Effector CD4-positive, alpha-beta T cell (primary cell): ENCODE measurements around the gene TPCN2.

Experiments
- DNase-seq: peaks from one replicate; pipeline ENCODE4 v3.0.0-alpha.2; 2020

Gene TPCN2

GRCh38 chr11:69040051-69040450, 8.7 kb upstream of the TPCN2 start:
- DNase-seq, result no peak

GRCh38 chr11:69040581-69041260, 8.0 kb upstream of the TPCN2 start:
- DNase-seq, result no peak

GRCh38 chr11:69041516-69041915, 7.2 kb upstream of the TPCN2 start:
- no peak for DNase-seq

- no peak for DNase-seq
These were observed 4.4 kb upstream of the TPCN2 start for GRCh38 chr11:69044111-69045013.

GRCh38 chr11:69048031-69048693, 570 bp upstream of the TPCN2 start:
- DNase-seq, result no peak

- no peak for DNase-seq
These were observed 747 bp downstream of the TPCN2 start for GRCh38 chr11:69049490-69049867.

- DNase-seq, result no peak
These were observed 2.1 kb downstream of the TPCN2 start for GRCh38 chr11:69050592-69051380.

GRCh38 chr11:69051381-69052342, 2.9 kb downstream of the TPCN2 start:
- DNase-seq, result no peak

DNA sequence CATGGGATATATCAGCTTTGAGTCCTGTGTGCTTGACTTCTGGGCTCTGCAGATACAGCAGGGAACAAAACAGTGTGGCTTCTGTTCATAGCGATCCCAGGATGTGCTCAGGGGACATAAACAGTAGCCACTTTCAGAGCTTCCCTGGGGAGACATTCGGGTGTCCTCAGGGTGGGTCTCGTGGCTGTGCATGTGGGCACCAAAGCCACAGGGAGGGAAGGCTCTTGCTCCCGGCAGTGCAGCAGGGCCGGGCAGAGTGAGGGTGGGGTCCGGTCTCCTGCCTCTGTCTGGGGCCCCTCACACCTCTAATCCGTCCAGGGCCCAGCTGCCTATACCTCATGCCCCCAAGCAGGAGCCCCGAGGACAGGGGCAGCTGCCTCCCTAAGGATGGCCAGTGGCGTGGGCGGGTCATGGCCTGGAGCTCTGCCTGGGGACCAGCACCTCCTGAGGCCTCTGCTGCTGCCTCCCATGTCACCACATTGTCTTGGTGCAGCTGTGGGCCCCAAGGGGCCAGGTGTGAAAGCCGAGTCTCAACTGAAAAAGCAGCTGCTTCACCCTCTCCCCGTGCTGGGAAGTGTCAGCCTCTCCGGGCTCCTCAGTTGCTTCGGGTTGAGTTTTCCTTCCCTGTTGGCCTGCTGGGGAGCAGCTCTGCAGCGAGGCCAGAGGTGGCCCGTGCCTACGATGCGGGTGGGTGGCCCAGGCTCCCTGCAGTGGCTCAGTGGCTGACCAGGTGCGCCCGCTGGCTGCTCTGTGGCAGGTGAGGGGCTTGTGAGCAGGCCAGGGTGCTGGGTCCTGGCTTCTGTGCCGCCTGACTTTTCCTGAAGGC, 3.8 kb downstream of the TPCN2 start:
- no peak for DNase-seq

DNA sequence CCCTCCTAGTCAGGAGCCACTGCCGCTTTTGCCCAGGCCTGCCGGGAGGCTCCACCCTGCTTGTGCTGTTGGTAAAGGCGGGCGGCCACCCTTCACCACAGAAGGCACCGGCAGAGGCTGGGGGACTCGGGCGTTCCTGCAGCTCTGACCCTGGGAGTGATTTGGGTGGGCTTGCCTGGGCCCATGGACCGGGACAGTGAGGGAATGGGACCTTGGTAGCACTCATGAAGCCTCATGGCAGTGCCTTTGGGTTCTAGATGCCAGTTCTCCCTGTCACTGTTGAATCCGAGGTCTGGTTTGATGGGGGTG, 4.4 kb downstream of the TPCN2 start:
- no peak for DNase-seq

DNA sequence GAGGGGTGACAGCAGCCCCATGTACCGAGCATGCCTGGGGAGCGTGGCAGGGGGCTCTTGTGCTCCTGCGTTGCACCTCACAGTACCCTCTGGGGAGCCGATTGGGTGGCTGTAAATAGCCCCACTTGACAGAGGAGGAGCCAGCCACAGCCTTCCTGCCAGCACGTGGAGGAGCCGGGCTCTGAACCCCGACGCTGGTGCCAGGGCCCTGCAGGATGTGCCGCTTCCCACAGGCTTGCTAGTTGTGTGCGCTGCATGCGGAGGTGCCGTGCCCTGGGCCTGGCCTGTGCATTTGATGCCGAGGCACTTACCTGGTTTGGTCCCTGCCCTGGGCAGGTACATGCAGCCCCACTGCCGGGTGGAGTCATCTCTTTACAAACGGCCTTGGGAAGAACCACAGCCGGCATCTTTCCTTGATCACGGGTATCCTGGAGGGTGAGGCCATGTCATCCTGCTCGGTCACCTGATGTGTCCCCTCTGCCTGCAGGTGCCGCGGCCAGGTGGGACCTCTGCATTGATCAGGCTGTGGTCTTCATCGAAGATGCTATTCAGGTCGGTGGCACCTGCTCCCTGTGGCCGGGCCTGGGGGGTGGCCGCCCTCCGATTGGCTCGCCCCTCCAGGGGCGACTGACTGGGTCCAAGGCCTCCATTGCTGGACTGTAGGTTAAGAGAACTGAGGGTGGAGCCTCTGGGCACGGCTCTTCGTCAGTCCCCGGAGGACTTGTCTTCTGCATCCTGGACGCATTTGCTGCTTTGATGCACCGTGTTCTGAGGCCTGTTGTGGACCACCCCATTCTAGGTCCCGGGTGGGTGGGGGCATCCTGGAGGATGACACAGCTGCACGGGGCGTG, 5.0 kb downstream of the TPCN2 start:
- no peak for DNase-seq

DNA sequence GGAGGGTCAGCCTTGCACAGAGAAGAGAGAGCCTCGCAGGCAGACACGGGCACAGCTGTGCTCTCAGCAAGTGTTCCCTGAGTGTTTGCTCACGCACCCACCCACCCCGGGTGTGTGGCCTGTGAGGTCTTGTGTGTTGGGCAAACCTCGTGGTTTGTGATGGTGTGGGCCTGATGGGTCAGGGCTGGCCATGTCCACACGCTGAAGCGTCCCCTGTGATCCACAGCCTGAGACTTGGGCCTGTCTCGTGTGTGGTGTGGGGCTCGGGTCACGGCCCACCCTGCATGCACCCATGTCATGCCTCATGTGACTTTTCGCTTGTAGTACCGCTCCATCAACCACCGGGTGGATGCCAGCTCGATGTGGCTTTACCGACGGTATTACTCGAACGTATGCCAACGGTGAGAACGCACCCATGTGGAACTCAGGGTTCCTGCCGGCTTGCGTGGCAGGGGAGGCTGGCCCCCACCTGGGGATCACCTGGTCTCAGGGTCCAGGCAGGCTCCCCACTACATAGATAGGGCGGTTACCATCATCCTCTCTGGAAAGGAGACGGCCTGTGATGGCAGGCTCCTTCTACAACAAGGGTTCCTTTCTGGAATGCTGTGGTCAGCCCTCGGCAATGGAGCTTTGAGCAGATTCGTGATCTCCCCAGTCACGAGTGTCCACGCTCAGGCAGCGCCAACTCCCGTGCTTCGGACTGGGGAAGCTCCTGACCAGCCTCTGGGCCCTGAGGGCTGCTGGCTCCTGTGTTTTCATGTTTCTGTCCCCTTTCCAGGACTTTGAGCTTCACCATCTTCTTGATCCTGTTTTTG, 5.9 kb downstream of the TPCN2 start:
- DNase-seq, result no peak

DNA sequence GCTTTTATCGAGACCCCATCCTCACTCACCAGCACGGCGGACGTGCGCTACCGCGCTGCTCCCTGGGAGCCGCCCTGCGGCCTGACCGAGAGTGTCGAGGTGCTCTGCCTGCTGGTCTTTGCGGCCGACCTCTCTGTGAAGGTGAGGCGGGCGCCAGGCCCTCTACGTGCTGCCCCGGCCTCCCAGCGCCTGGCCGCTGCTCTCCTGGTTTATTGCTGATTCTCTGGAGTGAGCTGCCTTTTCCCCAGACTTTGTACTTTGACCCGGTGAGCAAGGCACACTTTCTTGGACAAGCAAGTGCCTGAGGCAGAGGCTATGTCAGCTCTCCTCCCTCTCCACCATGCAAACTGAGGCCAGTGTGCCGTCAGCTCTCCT, 6.5 kb downstream of the TPCN2 start:
- no peak for DNase-seq

GRCh38 chr11:69055598-69056516, 7.1 kb downstream of the TPCN2 start:
- DNase-seq, result no peak

DNA sequence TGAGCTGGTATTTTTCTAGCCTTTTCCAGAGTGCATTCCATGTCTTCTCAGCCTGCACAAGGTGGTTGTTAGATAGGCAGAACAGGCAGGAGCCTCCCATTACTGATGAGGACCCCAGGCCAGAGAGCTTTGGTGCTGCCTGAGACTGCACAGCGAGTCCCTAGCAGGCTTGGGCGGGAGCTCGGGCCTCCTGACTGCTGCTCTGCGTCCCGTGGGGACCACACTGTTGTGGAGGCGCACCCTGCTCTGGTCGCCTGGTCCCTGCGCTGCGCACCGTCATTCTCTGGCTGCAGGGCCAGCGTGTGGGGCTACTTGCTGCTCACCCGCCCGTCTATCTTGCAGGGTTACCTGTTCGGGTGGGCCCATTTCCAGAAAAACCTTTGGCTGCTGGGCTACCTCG, 8.5 kb downstream of the TPCN2 start:
- no peak for DNase-seq

DNA sequence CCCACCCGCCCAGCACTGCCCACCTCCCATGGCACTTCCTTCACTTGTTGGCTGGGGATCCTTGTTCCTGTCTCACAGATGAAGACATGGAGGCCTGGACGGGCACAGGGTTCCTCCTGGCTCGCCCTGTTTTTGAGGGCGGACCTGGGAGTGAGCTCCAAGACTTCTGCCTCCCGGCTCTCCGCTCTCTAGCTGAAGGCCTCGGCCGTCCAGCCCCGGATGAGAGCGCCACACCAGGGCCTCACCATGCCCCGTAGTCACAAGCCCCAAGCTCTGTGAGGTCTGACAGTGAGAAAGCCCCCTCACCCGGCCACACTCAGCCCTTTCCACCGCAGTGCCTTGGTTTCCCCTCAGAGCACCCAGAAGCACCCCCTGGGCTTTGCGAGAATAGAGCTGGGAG, 9.1 kb downstream of the TPCN2 start:
- DNase-seq, result no peak

DNA sequence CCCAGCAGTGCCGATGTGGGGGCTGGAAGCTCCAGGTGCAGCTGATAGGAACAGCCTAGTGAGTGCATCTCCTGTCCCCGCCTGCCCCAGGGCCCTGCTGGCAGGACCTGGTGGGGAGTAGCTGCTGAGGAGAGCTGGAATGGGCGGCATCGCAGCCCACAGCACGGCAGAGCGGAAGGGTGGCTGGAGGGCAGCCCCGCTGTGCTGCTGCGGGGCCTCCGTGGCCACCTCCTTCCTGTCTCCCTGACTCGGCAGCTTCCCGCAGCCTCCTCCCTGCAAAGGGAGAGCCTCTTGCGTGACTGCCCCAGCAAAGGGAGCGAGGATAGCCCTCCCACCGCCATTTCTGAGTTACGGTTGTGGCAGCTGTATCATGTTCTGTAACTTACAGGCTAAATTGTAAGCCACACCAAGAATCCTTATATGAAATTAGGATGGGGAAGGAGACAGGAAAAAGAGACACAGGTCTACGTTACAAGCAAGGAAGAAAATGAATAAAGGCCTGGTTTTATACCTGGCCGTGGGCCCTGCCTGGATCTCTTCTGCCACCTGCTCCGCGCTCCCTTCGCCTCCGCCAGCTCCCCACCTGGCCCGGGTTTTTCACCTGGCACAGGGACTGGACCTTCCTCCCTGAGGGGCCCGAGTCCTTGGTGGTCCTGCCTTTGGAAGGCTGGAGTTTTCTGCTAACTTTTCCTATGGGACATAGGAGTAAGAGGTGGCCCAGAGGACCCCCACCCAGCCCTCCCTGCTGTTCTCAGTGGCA, 10.0 kb downstream of the TPCN2 start:
- DNase-seq, result no peak
